Neural cell (in vitro differentiated cells): ENCODE data around the gene HS6ST3. TPM values are rescaled to one million over a fixed set of nuclear protein-coding genes. Genes with fewer than 3 reads are reported as not detected.

Source experiments
- H2AFZ ChIP-seq: fragments of 200-600, 300-800 bp; sonication (generic), shearing (Covaris generic); 2 replicates; pipeline ENCODE4 v1.6.0; 2014; ENCODE audit warnings: low read depth, mild to moderate bottlenecking, antibody characterized with exemption, low read length, moderate library complexity
- H3F3A ChIP-seq: fragments of 200-600 bp; shearing (Covaris generic); 2 replicates; pipeline ENCODE4 v1.6.1; 2016; ENCODE audit warnings: mild to moderate bottlenecking, moderate library complexity, mixed read lengths, antibody characterized with exemption, low read length; ENCODE audit not compliant: insufficient read depth, poor library complexity, severe bottlenecking
- H3K27ac ChIP-seq: fragments of 200-600, 300-800 bp; sonication (generic), shearing (Covaris generic); 2 replicates; pipeline ENCODE4 v1.5.1; 2014; ENCODE audit warnings: mild to moderate bottlenecking, low read length, moderate library complexity
- H3K27me3 ChIP-seq: fragments of 300-800, 200-600 bp; sonication (generic), shearing (Covaris generic); 2 replicates; pipeline ENCODE4 v1.6.0; 2014; ENCODE audit warnings: mild to moderate bottlenecking, low read depth, low read length, moderate library complexity; ENCODE audit not compliant: insufficient read depth
- H3K36me3 ChIP-seq: fragments of 300-800, 200-600 bp; sonication (generic), shearing (Covaris generic); 2 replicates; pipeline ENCODE4 v1.5.1; 2014; ENCODE audit warnings: mild to moderate bottlenecking, antibody characterized with exemption, low read length, moderate library complexity; ENCODE audit not compliant: insufficient read depth
- H3K4me2 ChIP-seq: fragments of 300-800, 200-600 bp; sonication (generic), shearing (Covaris generic); 2 replicates; pipeline ENCODE4 v1.6.0; 2014; ENCODE audit warnings: mild to moderate bottlenecking, low read length
- H3K4me3 ChIP-seq: fragments of 300-800, 200-600 bp; sonication (generic), shearing (Covaris generic); 2 replicates; pipeline ENCODE4 v1.5.1; 2014; ENCODE audit warnings: mild to moderate bottlenecking, low read length, moderate library complexity
- H3K79me2 ChIP-seq: fragments of 200-600 bp; shearing (Covaris generic); replicated peaks from 2 replicates; pipeline ENCODE4 v1.6.0; 2014; ENCODE audit warnings: mild to moderate bottlenecking, low read length, moderate library complexity; ENCODE audit not compliant: insufficient read depth
- H3K9ac ChIP-seq: fragments of 300-800, 200-600 bp; sonication (generic), shearing (Covaris generic); 2 replicates; pipeline ENCODE4 v1.6.1; 2016; ENCODE audit warnings: mild to moderate bottlenecking, low read length, mixed read lengths
- H3K9me2 ChIP-seq: fragments of 200-600 bp; shearing (Covaris generic); 2 replicates; pipeline ENCODE4 v1.6.1; 2016; ENCODE audit warnings: mild to moderate bottlenecking, low read length, mixed read lengths; ENCODE audit not compliant: insufficient read depth
- H3K9me3 ChIP-seq: fragments of 200-600, 300-800 bp; sonication (generic), shearing (Covaris generic); 2 replicates; pipeline ENCODE4 v1.6.1; 2016; ENCODE audit warnings: mild to moderate bottlenecking, mixed run types, low read length, moderate library complexity, mixed read lengths
- H4K20me1 ChIP-seq: fragments of 200-600 bp; shearing (Covaris generic); 2 replicates; pipeline ENCODE4 v1.6.1; 2016; ENCODE audit warnings: mild to moderate bottlenecking, mixed run types; ENCODE audit not compliant: insufficient read depth
- CTCF ChIP-seq: fragments of 450-650 bp; IDR thresholded peaks from 2 replicates; pipeline ENCODE4 v1.5.1; 2014; ENCODE audit warnings: antibody characterized with exemption, mild to moderate bottlenecking, moderate library complexity; ENCODE audit not compliant: poor library complexity, severe bottlenecking
- EP300 ChIP-seq: fragments of 450-650 bp; conservative IDR thresholded peaks from 2 replicates; pipeline ENCODE4 v1.6.1; 2014; ENCODE audit warnings: antibody characterized with exemption, mild to moderate bottlenecking, moderate library complexity; ENCODE audit not compliant: poor library complexity, severe bottlenecking
- EZH2 ChIP-seq: fragments of 200-600, 300-800 bp; shearing (Covaris generic), sonication (generic); IDR thresholded peaks from 2 replicates; pipeline ENCODE4 v1.6.1; 2014; ENCODE audit warnings: antibody characterized with exemption, low read length, borderline replicate concordance, mild to moderate bottlenecking; ENCODE audit not compliant: insufficient read depth, poor library complexity, severe bottlenecking
- MXI1 ChIP-seq: fragments of 450-650 bp; conservative IDR thresholded peaks from 2 replicates; pipeline ENCODE4 v1.6.1; 2014; ENCODE audit warnings: antibody characterized with exemption, mild to moderate bottlenecking; ENCODE audit not compliant: poor library complexity, severe bottlenecking
- POLR2AphosphoS5 ChIP-seq: IDR thresholded peaks from 2 replicates; pipeline ENCODE4 v1.6.1; 2012
- RAD21 ChIP-seq: fragments of 450-650 bp; conservative IDR thresholded peaks from 2 replicates; pipeline ENCODE4 v1.6.1; 2014; ENCODE audit warnings: antibody characterized with exemption, mild to moderate bottlenecking, moderate library complexity
- REST ChIP-seq: IDR thresholded peaks from 2 replicates; pipeline ENCODE4 v1.6.1; 2012; ENCODE audit warnings: borderline replicate concordance
- SMC3 ChIP-seq: fragments of 450-650 bp; conservative IDR thresholded peaks from 2 replicates; pipeline ENCODE4 v1.6.1; 2014; ENCODE audit warnings: antibody characterized with exemption, mild to moderate bottlenecking, moderate library complexity; ENCODE audit not compliant: poor library complexity
- TAF1 ChIP-seq: IDR thresholded peaks from 2 replicates; pipeline ENCODE4 v1.6.1; 2012; ENCODE audit warnings: low read depth
- polyA plus RNA-seq: library from polyadenylated mRNA; depleted of rRNA; stranded (reverse); fragments of >200 nt; gene quantifications from 2 replicates; pipeline ENCODE4 v1.2.3, GENCODE V29; 2014

HS6ST3 gene
- polyA plus RNA-seq, 1 donor from 2014 or later: 10.9 TPM

- H3K4me3 ChIP-seq: peak overlapping the region; percentile 29
- no peaks in the 10 kb centered on the region for H3K9me2 ChIP-seq
- TF ChIP-seq CTCF (no peak), RAD21 (no peak), MXI1 (no peak), TAF1 (no peak), EZH2 (no peak), SMC3 (no peak), EP300 (peak; percentile 91), REST (peak; percentile 68), POLR2AphosphoS5 (peak; percentile 87)
- no peaks in the 10 kb centered on the region for H3K79me2 ChIP-seq
- peak overlapping the region; percentile 50 for H3K27ac ChIP-seq
- H3K36me3 ChIP-seq: no peaks in the 10 kb centered on the region
- H2AFZ ChIP-seq: no peak overlapping the region
- H3K9me3 ChIP-seq: no peaks in the 10 kb centered on the region
- peaks cover 4% of the 10 kb centered on the region for H3F3A ChIP-seq
- no peaks in the 10 kb centered on the region for H3K27me3 ChIP-seq
- peak overlapping the region; percentile 43 for H3K4me2 ChIP-seq
- no peaks in the 10 kb centered on the region for H4K20me1 ChIP-seq
- H3K9ac ChIP-seq: no peak overlapping the region
These were observed 283.7 kb downstream of the HS6ST3 start for GRCh38 chr13:96373597-96373996.

DNA sequence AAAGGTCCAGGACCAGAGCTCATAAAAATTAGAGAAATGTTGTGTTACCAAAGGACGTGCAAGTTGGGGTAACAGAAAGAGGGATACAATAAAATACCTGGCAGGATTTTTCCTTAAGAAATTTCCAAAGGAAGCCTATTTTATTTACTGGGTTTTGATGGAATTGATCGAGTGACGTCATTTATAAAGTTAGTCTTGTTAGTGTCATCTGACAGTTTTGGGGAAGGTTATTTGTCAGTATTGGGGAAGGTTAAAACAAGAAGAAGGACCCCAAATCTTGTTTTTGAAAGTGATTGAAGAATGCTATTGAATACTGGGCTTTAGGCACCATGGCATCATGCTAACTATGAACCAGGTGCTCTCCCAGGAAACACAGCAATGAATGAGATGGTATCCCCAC, 287.9 kb downstream of the HS6ST3 start:
- H2AFZ ChIP-seq: no peak overlapping the region
- H3K9ac ChIP-seq: no peak overlapping the region
- H3K4me3 ChIP-seq: no peak overlapping the region
- H3K4me2 ChIP-seq: no peak overlapping the region
- H3K36me3 ChIP-seq: no peaks in the 10 kb centered on the region
- peaks cover 4% of the 10 kb centered on the region for H3F3A ChIP-seq
- H3K27ac ChIP-seq: no peak overlapping the region
- no peaks in the 10 kb centered on the region for H4K20me1 ChIP-seq
- H3K9me2 ChIP-seq: no peaks in the 10 kb centered on the region
- H3K27me3 ChIP-seq: no peaks in the 10 kb centered on the region
- no peaks in the 10 kb centered on the region for H3K9me3 ChIP-seq
- TF ChIP-seq EZH2: no peak
- no peak for TF ChIP-seq MXI1
- TF ChIP-seq CTCF: no peak
- TF ChIP-seq POLR2AphosphoS5: no peak
- H3K79me2 ChIP-seq: no peaks in the 10 kb centered on the region
